ENCODE results near the gene CCDC63.
"Not testable (repeated sequence)": the region's sequence is repeated elsewhere in the genome, so short reads cannot be mapped to it uniquely, and the experiment has no call there.

Gene CCDC63

GRCh38 chr12:110844551-110845338 is 2.0 kb upstream of the CCDC63 start:
- DNase-seq (ENCODE audit: low spot score), result peak; percentile 72

DNA sequence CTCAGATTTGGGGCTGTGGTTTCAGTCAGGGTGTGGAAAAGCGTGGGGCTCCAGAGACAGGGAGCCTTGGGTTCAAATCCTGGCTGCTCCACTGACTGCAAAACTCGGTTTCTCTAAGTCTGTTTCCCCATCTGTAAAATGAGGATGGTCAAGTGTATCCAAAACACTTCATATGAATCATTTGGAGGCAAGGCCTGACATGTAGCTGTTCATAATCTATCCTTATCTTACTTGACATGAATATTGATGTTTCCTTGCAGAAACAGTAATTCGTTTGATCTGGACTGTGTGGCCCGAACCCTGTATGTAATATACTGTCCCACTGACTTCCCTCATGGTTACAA is 1.5 kb upstream of the CCDC63 start:
- no peak for DNase-seq (ENCODE audit: low spot score)

DNA sequence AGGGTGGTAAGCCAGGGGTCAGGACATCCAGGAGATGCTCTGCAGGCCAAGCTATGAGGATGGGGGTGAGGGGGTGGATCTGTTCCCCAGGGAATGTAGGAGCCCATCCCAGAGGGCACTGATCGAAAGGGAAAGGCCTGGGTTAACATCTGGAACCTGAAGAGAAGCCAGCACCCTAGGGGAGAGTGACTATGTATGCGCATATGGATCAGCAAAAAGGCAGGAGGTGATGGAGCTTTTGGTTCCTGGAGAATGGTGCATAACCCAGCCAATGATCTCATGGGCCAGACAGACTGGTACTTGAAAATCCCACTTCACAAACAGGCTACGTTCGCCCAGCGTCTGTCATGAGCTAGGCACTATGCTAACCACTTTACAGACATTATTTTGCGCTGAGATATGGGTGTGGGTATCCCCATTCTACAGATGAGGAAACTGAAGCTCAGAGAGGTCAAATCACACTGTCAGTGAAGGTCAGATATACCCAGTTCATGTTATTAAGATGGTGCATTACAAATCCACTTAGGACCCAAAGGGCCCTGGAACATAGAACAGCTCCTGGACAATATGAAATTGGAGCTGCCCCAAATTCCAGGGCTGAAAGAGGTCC is 1.6 kb downstream of the CCDC63 start:
- no peak for DNase-seq (ENCODE audit: low spot score)

- DNase-seq (ENCODE audit: low spot score), result no peak
Observed at GRCh38 chr12:110849221-110849620, 2.4 kb downstream of the CCDC63 start.

- no peak for DNase-seq (ENCODE audit: low spot score)
Observed at GRCh38 chr12:110849748-110850403, 3.1 kb downstream of the CCDC63 start.

- no peak for DNase-seq (ENCODE audit: low spot score)
Observed at GRCh38 chr12:110850762-110851161, 4.0 kb downstream of the CCDC63 start.

- DNase-seq (ENCODE audit: low spot score), result no peak
Observed at GRCh38 chr12:110853836-110854235, 7.0 kb downstream of the CCDC63 start.

DNA sequence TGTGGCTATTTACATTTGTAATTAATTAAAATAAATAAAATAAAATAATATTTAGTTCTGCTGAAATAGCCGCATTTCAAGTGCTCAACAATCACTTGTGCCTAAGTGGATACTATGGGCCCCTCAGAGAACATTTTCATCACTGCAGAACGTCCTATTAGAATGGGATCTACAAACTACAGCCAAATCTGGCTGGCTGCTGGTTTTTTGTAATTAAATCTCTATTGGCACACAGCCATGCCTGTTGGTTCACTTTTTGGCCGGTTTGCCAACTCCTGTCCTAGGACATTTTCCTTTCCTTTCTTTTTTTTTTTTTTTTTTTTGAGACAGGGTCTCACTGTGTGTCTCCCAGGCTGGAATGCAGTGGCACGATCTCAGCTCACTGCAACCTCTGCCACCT is 9.8 kb downstream of the CCDC63 start:
- DNase-seq (ENCODE audit: low spot score), result no peak

DNA sequence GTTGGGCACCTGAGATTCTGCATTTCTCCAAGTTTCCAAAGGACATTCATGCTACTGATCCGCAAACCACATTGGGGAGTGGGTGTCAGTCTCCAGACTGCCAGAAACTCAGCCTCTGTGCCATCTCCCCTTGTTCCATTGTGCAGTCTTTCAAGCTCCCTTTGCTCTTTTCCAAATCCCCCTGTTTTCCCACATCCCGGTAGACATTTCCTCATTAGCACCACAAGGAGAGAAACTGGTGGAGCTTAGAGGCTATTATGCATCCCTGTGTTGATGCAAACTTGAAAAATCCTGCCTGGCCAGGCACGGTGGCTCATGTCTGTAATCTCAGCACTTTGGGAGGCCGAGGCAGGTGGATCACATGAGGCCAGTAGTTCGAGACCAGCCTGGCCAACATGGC is 10.7 kb downstream of the CCDC63 start:
- DNase-seq (ENCODE audit: low spot score), result no peak

- DNase-seq (ENCODE audit: low spot score), result not testable (repeated sequence)
Observed at GRCh38 chr12:110857954-110858353, 11.2 kb downstream of the CCDC63 start.

DNA sequence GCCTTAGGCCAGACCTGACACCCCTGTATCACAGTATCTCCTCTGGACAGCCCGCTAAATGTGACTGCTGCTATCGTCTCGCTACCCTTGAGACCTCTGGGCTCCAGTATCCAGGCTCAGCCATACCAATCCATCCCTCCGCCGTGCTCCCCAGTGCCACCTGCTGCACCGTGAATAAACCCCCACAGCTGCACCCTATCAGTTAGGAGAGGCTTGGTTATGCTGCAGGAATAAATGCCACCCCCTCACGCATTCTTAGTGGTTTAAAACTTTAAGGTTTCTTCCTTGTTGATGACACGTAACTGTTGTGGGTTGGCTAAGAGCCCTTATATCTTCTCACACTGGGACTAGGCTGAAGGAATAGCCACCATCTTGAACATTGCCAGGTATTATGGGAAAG is 12.1 kb downstream of the CCDC63 start:
- no peak for DNase-seq (ENCODE audit: low spot score)

DNA sequence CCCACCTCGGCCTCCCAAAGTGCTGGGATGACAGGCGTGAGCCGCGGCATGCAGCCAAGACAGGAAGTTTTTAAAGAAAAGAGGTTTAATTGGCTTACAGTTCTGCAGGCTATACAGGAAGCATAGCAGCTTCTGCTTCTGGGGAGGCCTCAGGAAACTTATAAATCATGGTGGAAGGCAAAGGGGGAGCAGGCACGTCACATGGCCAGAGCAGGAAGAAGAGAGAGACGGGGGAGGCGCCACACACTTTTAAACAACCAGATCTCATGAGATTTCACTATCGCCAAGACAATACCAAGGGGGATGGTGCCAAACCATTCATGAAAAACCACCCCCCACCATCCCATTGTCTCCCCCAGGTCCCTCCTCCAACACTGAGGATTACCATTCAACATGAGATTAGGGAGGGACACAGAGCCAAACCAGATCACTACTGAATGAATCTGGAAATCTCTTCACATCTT is 14.1 kb downstream of the CCDC63 start:
- DNase-seq (ENCODE audit: low spot score), result no peak

DNA sequence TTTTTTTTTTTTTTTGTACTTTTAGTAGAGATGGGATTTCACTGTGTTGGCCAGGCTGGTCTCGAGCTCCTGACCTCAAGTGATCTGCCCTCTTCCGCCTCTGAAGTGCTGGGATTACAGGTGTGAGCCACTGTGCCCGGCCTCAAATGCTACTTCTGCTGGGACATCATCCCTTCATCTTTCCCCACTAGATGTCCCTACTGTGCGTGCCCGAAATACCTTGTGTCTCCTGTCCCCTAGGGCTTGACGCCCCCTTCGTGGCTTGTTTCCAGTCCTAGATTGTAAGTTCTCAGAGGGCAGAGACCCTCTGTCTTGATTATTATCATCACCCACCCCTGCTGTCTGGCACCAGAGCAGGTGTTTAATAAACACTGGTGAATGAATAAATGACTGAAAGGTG is 14.9 kb downstream of the CCDC63 start:
- DNase-seq (ENCODE audit: low spot score), result no peak

- no peak for DNase-seq (ENCODE audit: low spot score)
Observed at GRCh38 chr12:110862329-110862728, 15.5 kb downstream of the CCDC63 start.

- DNase-seq (ENCODE audit: low spot score), result no peak
Observed at GRCh38 chr12:110863161-110863560, 16.4 kb downstream of the CCDC63 start.

- no peak for DNase-seq (ENCODE audit: low spot score)
Observed at GRCh38 chr12:110865521-110865920, 18.7 kb downstream of the CCDC63 start.

DNA sequence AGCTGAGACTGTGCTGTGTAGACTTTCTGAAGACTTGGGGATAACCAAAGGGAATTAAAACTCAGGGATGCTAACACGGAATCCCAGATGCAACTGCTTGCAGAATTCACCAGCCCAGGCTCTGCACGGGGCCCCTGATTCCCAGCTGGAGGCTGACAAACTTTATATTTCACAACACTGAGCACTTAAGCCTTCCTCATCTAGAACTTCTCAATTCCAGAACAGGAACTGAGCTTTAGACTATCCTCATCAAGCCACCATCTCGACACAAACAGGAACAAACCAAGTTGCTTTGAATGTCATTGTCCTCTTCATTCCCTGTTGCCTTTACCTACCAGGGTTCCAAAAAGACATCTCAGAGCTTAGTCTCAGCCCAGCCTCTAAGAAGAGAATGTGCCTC is 22.2 kb downstream of the CCDC63 start:
- DNase-seq (ENCODE audit: low spot score), result no peak

- DNase-seq (ENCODE audit: low spot score), result no peak
Observed at GRCh38 chr12:110869803-110870202, 23.0 kb downstream of the CCDC63 start.

DNA sequence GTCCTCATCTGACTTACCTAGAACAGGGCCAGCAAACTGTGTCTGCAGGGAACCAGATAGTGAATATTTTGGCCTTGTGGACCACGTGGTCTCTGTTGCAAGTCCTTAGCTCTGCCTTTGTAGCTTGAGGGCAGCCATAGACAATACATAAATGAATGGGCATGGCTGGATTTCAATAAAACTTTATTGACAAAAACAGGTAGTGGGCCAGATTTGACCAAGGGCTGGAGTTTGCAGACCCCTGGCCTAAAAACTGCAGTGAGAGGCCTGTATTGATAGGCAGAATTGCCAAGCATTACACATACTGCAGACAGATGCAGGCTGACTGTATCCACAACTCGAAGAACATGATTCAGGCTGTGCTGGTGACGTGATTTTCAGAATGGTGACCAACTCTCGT is 25.3 kb downstream of the CCDC63 start:
- no peak for DNase-seq (ENCODE audit: low spot score)

- no peak for DNase-seq (ENCODE audit: low spot score)
Observed at GRCh38 chr12:110874351-110874750, 27.6 kb downstream of the CCDC63 start.

DNA sequence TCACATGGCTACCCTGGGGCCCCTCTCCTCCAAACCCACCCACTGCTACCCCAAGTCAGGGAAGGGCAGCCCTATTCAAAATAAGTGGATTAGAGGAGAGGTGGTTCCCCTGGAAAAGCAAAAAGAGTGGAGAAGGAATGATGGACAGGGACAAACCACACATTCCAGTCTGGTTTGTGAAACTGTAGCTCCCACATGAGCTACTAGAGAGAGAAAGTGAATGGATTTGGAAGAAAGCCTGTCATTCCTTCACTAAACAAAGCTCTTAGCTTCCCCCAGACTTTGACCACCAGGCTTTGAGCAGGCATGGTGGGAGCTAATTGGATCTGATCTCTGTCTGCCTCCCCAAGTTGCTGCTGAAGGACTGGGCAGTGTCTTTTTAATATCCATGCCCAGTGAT is 28.0 kb downstream of the CCDC63 start:
- DNase-seq (ENCODE audit: low spot score), result no peak

DNA sequence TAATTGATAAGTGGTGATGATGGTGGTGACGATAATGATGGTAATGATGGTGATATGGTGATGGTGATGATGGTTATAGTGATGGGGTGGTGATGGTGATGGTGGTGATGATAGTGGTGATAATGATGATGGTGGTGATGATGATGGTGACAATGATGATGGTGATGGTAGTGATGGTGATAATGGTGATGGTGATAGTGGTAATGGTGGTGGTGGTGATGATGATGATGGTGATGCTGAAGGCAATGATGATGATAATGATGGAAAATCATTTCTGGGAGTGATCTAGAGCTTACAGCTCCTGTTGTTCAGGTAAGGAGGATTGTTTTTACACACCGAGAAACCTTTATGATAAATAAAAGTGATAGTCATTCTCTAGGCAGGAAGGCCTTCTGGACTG is 33.9 kb downstream of the CCDC63 start:
- DNase-seq (ENCODE audit: low spot score), result no peak

GRCh38 chr12:110883251-110883650 is 36.5 kb downstream of the CCDC63 start:
- DNase-seq (ENCODE audit: low spot score), result no peak
